HUDEP-2 (cell line): ENCODE measurements around the gene ABHD12.
A peak's percentile ranks its signal among the peaks of the same experiment; 100 is the strongest.
"Not testable (repeated sequence)": the region's sequence is repeated elsewhere in the genome, so short reads cannot be mapped to it uniquely, and the experiment has no call there.

Source experiments
- DNase-seq, 76 experiments: peaks; one replicate each; lab custom pipeline; 2025; ENCODE audit not compliant: unreplicated experiment in 76 of 76; lab: John Stamatoyannopoulos, UW

Gene ABHD12

DNA sequence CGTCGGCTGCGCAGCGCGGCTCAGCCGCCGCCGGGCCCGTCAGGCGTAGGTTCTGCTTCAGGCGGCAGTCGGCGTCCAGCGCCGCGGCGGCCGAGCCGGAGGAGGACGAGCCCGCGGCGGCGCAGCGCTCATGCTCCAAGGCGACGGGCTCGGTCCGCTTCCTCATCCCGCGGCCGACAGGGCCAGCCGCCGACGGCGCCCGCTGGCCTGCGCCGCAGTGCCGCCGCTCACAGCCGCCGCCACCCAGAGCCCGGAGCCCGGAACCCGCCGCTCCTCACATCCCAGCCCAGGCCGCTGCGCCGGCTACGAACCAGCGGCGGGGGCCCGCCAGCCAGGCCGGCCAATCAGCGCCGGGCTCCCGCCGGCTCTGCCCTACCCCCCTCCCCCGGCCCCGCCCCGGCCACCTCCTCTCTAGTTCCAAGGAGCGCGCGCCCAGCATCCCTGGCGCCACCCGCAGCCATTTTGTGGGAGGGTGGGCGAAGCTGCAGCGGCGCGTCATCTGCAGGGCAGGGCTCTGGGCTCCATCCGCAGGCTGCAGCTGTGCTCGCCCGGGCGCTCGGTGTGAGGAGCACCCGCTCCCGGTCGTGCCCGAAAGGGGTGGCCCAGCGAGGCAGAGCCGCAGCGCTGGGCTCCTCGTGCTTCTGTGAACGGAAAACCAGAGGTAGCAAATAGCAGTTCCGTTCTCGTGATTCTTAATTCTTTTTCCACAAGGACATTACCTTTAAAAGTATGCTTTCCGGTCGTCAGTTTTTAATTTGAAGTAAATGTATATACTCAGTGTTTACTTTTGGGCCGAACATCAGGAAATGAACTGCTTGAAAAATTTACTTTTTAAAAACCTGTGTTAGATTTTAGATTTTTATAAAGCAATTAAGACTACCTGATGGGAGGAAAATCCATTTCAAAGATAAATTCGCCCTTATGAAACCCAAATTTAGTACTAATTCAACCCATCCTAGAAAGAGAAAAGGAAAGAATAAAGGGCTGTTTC lies at the start of gene ABHD12:
TSS of gene ABHD12 (minus strand) at position 298 of the 991 bp plus-strand sequence. CDS start at position 166, 132 bp downstream.
- peak in 75 of 76 experiments; percentile 32 to 97 (median 90) for DNase-seq

DNA sequence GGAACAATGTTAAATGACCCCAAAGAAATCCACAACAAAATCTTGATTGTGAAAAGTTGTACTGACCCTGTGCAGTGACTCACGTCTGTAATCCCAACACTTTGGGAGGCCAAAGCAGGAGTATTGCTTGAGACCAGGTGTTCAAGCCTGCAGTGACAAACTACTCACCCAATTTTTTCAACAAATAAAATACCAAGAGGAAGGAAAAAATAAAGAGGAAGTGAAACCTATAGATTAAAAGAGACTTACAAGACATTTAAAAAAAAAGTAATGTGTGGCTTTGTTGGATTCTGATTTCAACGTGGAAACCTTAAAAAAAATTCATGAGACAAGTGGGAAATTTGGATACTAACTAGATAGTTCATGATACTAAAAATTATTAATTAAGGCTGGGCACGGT lies 48.7 kb upstream of the ABHD12 start:
- no peak for DNase-seq

DNA sequence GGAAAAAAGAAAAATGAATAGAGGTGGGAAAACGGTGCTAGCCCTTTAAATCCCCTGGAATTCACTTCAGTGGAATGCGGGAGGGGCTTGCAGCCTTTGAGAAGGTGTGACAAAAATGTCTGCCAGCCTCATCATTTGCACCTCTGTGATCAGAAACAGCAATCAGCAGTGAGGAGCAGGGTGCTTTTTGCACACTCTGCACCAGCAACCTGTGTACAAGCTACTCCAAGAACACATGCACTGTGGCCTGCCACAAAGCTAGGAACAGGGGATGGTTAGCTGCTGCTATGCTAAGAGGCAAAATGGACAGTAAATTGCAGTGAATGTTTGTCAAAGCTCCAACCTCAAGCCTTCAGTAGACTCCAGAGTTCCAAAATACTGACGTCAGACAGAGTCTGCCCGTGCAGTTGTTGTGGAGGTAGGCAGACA lies 46.5 kb upstream of the ABHD12 start:
- DNase-seq = no peak

DNA sequence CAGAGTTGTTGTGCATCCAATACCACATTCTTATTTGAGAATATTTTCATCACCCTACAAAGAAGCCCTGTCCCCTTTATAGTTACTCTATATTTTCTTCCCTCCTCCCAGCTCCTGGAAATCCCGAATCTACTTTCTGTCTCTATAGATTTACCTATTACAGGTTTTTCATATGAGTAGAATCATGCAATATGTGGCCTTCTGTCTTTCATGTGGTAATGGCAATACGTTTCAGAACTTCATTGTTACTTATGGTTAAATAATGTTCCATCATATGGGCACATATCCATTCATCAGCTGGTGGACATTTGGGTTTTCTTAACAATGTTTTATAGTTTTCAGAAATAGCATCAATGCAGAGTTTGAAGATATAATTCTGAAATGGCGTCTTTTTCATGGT lies 33.9 kb upstream of the ABHD12 start:
- no peak for DNase-seq

DNA sequence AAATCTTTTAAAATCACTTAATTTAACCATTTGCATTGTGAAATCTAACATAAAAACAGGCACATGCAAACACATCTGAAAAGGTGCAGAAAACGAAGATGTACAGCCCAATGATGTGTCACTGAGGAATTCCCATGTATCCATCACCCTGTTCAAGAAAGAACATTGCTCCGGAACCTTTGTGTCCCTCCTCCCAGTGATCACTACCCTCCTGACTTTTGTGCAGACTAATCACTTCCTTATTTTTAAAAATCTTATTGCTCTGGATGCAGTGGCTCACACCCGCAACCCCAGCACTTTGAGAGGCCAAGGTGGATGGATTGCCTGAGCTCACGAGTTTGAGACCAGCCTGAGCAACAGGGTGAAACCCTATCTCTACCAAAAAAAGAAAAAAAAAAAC lies 31.4 kb upstream of the ABHD12 start:
- no peak for DNase-seq

DNA sequence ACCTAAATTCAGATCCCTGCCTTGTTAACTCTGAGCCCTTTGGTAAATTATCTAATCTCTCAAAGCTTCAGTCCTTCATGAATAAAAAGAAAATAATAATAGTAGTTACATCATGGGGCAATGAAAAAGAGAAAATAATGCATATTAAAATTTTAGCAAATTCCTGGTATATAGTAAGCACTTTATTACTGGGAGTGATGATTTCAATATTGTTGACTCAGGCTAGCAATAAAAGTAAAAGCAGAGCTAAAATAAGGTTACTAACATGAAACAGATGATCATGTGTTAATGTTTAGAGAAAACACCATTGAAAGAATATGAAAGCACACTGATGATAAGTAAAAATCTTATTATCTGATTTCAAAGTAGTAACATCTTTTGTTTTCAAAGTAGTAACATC lies 30.5 kb upstream of the ABHD12 start:
- no peak for DNase-seq

DNA sequence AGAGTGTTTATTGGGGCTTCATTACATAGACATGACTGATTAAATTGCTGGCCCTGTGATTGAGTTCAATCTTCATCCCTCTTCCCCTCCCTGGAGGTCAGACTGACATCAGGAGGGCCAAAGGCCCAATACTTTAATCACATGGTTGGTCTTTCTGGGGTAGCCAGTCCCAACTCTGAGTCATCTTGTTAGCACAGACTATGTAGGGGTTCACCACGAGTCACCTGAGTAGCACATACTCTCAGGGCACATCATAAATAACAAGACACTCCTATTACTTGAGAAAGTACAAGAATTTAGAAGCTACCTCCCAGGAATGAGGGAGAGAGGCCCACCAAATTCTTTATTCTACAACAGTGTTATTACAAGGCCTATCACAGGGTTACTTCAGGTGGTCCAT lies 28.1 kb upstream of the ABHD12 start:
- no peak for DNase-seq

DNA sequence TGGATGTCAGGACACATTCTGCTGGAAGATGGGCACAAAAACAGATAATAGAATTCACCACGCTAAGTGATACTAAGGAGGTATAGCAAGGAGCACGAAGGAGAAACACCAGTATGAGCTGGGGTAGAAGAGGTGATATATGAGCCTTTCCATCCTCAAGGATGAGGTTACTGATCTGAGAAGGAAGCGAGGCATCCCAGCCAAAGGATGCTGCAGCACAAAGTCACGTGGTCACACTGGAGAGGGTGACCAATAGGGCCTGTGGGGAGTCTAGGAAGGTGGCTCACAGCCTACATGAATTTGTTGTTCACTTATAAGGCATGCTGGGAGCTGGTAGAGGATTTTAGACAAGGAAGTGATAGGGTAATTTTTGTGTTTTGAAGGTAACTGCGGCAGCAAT lies 18.3 kb upstream of the ABHD12 start:
- DNase-seq = no peak

DNA sequence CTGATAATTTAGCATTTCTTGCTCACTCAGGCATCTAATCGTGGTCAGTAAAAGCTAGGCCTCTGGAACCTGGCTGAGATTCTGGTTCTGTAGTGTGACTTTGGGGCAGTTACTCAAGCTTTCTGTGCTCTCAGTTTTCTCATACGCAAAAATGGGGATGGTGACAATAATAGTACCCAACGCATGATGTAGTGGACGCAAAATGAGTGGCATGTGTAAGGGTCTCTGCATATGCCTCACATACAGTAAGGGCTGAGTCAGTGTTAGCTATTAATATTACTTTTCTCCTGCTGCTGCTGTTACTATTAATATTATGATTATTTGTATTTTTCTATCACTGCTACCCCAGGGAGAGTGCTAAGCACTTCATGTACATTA lies 17.5 kb upstream of the ABHD12 start:
- no peak for DNase-seq

DNA sequence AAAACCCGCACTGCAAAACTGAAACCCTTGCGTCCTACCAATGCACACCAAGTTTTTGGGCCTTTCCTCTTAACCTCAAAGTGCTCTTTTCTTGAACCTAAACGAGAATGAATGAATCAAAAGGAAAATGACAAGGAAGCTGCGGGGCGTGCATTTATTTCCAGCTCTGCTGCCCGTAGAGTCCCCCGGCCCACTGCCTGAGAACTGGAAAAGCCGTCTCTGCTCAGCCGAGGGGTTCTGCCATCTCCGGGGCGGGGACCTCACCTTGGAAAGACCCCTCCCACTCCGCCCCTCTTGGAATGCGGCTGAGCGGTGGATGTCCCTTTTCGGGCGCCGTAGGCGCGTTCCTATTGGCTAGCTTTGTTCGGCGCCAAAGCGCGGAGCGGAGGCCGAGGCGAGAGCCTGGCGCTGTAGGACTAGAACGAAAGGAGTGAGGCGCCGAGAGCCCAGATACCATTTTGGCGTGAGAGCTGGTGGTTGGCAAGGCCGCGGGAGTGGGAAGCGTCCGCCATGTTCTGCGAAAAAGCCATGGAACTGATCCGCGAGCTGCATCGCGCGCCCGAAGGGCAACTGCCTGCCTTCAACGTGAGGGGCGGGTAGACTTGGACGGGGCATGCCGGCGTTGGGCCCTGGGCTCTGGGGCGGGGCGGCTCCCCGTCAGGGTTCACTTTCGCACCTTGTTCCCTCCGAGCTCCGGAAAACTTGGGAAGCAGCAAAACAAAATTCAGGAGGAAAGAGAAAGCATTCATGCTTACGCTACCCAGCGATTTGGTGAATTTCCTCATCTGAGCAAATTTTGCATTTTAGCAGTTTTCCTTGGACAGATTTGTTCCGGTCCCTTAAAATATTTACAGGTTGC lies 16.9 kb upstream of the ABHD12 start, which contains the start of gene GINS1:
TSS of gene GINS1 (plus strand) at position 363 of the 859 bp plus-strand sequence. CDS start at position 511, 148 bp downstream.
- DNase-seq = peak in 75 of 76 experiments; percentile 10 to 89 (median 75)

DNA sequence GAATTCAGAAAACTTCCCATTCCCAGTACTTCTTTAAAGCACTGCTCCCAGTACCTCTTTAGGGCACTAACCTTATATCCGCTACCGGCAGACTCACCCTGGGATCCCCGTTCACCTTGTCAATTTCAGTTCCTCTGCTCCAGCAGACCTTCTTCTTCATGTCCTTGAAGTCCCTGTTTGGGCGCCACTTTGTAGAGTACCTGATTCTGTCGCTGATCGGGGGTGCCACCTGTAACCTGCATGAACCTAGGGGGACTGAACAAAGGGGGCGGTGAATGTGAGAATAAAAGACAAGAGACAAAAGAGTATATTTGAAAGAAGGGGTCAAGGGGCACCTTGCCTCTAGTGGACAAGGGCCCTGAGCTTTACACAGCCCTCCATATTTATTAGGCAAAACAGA lies 11.9 kb upstream of the ABHD12 start:
- DNase-seq = no peak

DNA sequence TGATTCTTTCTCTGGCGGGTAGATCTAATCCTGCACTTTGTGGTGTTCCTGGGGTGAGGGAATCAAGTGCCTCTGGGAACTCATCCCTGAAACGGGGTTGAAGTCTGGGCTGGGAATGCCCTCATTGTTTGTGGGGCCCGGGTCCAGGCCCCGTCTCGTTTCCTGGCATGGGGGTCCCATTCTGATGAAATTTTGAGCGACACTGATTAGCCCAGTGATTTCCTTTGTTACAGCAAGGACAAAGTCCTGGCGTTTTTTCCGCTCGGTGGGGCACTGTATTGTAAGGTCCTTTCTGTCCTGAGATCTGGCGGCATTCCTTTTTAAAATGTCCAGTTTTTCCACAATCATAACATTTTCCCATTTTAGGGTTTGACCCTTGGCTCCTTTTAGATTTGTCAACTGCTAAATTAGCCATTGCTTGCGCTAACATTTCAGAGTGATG lies 9.7 kb upstream of the ABHD12 start:
- not testable (repeated sequence) for DNase-seq

DNA sequence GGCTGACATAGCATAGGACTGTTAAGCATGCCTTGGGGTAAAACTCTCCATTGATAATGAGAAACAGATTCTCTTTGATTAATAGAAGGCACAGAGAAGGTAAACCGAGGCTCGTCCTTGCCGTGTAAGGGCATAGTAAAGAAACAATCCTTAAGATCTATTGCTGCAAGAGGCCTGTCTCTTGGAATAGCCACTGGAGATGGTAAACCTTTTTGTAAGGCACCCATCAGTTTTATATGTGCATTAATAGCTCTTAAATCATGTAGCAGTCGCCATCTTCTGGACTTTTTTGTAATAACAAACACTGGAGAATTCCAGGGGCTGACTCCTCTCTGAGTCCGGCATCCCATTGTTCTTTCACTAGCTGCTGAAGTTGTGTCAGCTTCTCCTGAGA lies 8.4 kb upstream of the ABHD12 start:
- DNase-seq = peak in 34 of 76 experiments; percentile 2 to 60 (median 38)

DNA sequence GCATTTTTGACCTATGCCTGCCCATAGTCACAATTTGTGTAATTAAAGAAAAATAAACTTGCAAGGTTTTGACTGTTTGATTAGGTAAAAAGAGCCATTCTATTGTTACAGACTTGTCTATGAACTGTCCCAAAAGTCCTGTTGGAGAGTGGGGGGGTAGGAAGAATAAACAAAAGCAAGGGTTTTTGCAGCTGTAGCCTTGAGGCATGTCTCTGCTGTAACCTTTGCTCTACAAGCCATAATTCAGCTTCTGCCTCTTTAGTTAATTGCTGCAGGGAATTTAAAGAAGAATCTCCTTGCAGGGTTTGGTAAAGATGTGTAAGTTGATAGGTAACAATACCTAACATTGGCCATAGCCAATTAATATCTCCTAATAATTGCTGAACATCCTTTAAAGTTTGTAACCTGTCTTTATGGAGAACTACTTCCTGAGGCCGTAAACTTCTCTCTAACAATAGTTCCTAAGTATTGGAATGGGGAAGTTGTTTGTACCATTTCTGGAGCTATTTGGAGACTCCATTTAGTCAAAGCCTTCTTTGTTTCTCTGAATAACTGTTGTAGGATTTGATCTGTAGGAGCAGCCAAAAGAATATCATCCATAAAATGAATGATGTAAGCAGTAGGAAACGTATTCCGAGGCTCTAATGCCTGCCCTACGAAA lies 7.9 kb upstream of the ABHD12 start:
- no peak for DNase-seq

DNA sequence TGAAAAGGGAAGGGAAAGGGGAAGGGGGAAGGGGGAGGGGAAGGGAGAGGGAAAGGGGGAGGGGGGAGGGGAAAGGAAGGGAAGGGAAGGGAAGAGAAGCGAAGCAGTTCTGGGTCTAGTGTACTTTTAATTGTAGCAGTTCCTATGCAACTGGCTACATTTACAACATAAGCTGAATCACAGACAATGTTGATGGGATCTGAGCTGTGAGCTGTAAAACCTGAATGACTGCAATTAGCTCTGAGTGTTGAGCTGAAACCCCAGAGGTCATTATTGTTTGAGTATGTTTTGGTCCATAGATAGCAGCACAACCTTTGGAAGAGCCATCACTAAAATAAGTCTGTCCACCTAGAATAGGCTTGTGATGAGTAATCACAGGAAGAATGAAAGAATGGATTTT lies 7.2 kb upstream of the ABHD12 start:
- no peak for DNase-seq

DNA sequence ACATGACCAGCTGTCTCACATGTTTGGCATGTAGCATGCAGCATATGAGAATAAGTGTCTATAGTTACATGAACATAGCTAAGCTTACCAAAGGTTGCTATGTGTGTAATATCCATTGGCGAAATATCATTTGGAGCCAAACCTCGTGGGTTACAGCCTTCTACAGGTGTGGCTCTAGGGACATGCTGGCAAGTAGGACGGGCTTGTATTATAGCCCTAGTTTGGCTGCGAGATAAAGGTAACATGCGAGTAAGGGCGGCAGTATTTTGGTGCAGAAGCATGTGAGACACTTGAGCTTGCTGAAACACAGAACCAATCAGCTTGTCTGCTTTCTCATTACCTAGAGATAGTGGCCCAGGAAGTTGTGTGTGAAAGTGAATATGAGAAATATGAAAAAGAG lies 6.5 kb upstream of the ABHD12 start:
- no peak for DNase-seq

DNA sequence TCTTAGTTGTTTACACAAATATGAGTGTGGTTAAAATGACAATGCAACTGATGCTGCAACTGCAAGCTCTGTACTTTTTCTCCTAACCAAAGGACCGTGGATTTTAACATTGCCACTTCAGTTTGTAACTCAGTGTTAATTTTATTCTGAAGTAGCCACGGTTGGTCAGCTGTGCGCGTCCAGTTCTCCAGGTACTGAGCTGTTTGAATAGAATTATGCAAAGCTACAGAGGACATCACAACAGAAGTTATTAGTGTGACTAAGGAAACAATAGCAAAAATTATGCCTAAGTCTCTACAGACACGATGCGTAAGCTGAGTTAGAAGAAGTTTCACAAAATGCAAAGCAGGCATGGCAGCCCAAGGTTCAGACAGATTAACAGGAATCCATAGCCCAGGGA lies 4.4 kb upstream of the ABHD12 start:
- no peak for DNase-seq

DNA sequence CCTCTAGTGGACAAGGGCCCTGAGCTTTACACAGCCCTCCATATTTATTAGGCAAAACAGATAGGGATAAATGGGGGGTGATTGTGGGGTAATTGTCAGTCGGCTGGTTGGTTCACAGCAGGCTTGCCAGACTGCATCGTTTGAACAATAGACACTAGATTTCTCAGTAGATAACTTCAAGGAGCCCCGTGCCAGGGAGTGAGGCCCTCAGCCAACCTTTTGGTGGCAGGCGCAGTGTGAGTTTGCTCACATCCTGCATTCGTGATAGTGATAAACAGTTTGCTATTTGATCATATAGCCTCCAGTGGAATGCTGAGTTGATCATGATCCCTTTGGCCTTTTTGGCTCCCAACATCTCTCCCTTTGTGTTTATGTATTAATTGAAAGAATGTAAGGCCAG lies 3.6 kb upstream of the ABHD12 start:
- DNase-seq = peak in 1 of 76 experiments; percentile 9

DNA sequence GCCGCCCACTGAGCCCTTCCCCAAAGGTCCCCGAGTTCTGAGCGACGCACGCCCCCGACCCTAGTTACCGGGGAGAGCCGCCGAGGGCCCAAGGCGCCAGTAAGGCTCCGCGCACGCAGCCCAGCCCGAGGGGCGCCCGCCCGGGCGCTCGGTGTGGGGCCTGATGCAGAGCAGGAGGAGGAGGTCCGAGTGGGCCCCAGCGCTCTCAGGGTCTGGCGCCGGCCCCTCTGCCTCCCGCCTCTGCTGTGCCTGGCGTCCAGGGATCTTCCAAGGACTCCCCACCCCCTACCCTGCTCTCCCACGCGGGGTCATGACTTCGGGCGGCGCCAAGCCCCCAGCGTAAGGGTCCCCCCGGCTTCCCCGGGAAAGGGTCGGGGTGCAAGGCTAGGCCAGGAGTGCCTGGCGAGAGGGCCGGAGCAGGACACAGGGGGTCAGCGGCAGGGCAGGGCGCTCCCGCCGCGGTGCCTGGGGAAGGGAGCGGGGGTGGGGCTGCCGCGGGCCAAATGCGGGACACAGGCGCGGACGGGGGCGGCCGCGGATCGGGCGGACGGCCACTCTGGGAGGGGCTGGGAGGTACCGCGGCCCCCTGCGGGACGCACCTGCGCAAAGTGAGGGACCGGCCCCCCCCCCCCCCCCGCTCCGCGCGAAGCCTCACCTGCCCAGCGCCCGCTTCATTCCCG lies 637 bp downstream of the ABHD12 start:
- peak in 6 of 76 experiments; percentile 5 to 40 (median 10) for DNase-seq

DNA sequence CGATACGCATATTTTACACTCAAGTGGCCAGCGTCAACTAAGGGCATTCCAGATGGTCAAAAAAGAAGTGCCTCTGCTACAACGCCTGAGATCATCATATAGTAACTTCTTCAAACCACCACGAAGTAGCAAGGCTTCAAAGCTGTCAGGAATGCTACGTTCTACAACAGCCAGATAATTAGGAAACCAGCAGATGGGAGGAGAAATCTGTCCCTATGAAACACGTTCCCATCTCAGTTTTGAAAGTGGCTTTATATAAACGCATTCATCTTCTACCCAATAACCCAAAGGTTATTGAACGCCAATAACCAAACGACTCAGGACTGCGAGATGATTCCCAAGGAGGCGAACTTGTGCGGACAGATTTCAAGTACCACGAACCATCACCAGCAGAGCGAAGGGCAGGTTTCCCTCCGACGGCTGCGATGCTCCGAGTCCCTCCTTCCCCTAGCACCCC lies 1.2 kb downstream of the ABHD12 start:
- peak in 1 of 76 experiments; percentile 12 for DNase-seq
